ENCODE data around the gene SPINT4.
"Not testable (repeated sequence)": the region's sequence is repeated elsewhere in the genome, so short reads cannot be mapped to it uniquely, and the experiment has no call there.

SPINT4 gene

GRCh38 chr20:45722047-45722446 is at the start of gene SPINT4:
TSS of gene SPINT4 (plus strand) at chr20:45722347. CDS start at chr20:45722368, 21 bp downstream.
- no peak for TF ChIP-seq CTCF (IDR thresholded peaks at IDR 0.05; ENCODE audit: insufficient read depth, low read depth, low read length, missing control alignments)
- no peak for DNase-seq (ENCODE audit: low read depth)
- no peak within 1 kb of the TSS for H3K4me3 ChIP-seq (ENCODE audit: low read length)

GRCh38 chr20:45672765-45673164 is 49.4 kb upstream of the SPINT4 start:
- H3K4me3 ChIP-seq (ENCODE audit: low read length) = no peak overlapping the region
- no peak for TF ChIP-seq CTCF (IDR thresholded peaks at IDR 0.05; ENCODE audit: insufficient read depth, low read depth, low read length, missing control alignments)
- DNase-seq (ENCODE audit: low read depth) = no peak

GRCh38 chr20:45679650-45680049 is 42.5 kb upstream of the SPINT4 start:
- TF ChIP-seq CTCF (IDR thresholded peaks at IDR 0.05; ENCODE audit: insufficient read depth, low read depth, low read length, missing control alignments) = no peak
- no peak overlapping the region for H3K4me3 ChIP-seq (ENCODE audit: low read length)
- no peak for DNase-seq (ENCODE audit: low read depth)

DNA sequence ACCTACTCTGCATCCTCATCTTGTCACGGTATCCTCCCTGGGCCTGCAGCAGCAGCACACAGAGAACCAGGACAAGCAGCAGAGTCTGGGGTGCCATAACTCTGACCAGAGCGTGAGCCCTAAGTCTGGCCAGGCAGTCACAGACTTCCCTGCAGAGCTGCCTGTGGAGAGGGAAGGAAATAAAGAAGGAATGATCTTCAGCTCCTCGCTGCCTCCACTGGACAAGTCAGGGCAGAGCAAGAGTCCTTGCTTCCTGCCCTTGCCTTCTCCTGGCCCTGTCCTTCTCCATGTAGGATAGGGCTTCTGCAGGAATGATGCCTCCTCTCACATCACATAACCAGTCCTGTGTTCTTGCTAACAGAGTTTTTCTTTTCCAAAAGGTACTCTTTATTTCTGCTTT is 36.3 kb upstream of the SPINT4 start:
- peak; percentile 34 for TF ChIP-seq CTCF (IDR thresholded peaks at IDR 0.05; ENCODE audit: insufficient read depth, low read depth, low read length, missing control alignments)
- no peak overlapping the region for H3K4me3 ChIP-seq (ENCODE audit: low read length)
- peak; percentile 35 for DNase-seq (ENCODE audit: low read depth)

- not testable (repeated sequence) for H3K4me3 ChIP-seq (ENCODE audit: low read length); DNase-seq (ENCODE audit: low read depth)
Observed at GRCh38 chr20:45693346-45693745, 28.8 kb upstream of the SPINT4 start.

- H3K4me3 ChIP-seq (ENCODE audit: low read length) = no peak overlapping the region
- TF ChIP-seq CTCF (IDR thresholded peaks at IDR 0.05; ENCODE audit: insufficient read depth, low read depth, low read length, missing control alignments) = no peak
- peak; percentile 6 for DNase-seq (ENCODE audit: low read depth)
Observed at GRCh38 chr20:45695496-45695895, 26.7 kb upstream of the SPINT4 start.

GRCh38 chr20:45701104-45701503 is 21.0 kb upstream of the SPINT4 start:
- no peak overlapping the region for H3K4me3 ChIP-seq (ENCODE audit: low read length)
- DNase-seq (ENCODE audit: low read depth) = no peak
- no peak for TF ChIP-seq CTCF (IDR thresholded peaks at IDR 0.05; ENCODE audit: insufficient read depth, low read depth, low read length, missing control alignments)

DNA sequence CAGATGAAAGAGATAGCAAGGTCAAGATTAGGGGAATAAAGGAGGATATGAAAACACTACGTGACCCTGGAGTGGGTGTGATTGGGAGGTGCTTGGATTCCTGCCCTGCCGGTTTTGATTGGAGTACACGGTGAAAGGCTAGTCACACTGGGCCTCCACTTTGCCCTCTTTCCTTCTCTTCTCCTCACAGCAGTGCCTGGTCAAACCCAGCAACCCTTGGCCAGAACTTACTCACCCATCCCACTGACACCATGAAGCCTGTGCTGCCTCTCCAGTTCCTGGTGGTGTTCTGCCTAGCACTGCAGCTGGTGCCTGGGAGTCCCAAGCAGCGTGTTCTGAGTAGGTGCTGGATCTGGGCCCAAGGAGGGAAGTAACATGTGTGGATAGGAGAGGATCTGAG is 20.3 kb upstream of the SPINT4 start, which contains the start of gene WFDC13:
Gene WFDC13 (plus strand): TSS at position 166 of the 400 bp plus-strand sequence. CDS start 86 bp downstream, at position 252.
- TF ChIP-seq CTCF (IDR thresholded peaks at IDR 0.05; ENCODE audit: insufficient read depth, low read depth, low read length, missing control alignments) = no peak
- DNase-seq (ENCODE audit: low read depth) = no peak
- H3K4me3 ChIP-seq (ENCODE audit: low read length) = no peak within 1 kb of the TSS
